ENCODE data around the gene TNS1. TPM values are rescaled to one million over a fixed set of nuclear protein-coding genes. Genes with fewer than 3 reads are reported as not detected.

The TNS1 gene
- polyA plus RNA-seq, 3 donors = 0.26 to 1.6 (median 1.5) TPM

GRCh38 chr2:217935235-217935879 lies 67.4 kb downstream of the TNS1 start:
- peak overlapping the region; percentile 81 for H3K9ac ChIP-seq (ENCODE audit: insufficient read depth, low read length, poor library complexity, severe bottlenecking)
- H3K79me2 ChIP-seq (ENCODE audit: insufficient read depth, low read length) = no peaks in the 10 kb centered on the region
- TF ChIP-seq CTCF (IDR thresholded peaks at IDR 0.05) = no peak
- H3K4me3 ChIP-seq (replicated peaks in 1 of 3; ENCODE audit: low read depth in 2 of 3, low read length in 3 of 3) = peak overlapping the region in 1 of 3 experiments; percentile 68
- 100% methylated on average over 1 of the region's 7 CpGs for WGBS (ENCODE audit: insufficient coverage)
- peak overlapping the region; percentile 79 to 99 for H3K27ac ChIP-seq (ENCODE audit: low read depth in 1 of 2, low read length in 2 of 2)
- no peaks in the 10 kb centered on the region for H3K27me3 ChIP-seq (ENCODE audit: control insufficient read depth in 2 of 2, insufficient read depth in 2 of 2, low read length in 2 of 2)
- no peaks in the 10 kb centered on the region for H4K20me1 ChIP-seq (ENCODE audit: insufficient read depth, low read length)
- peak overlapping the region; percentile 55 for H2AFZ ChIP-seq (ENCODE audit: insufficient read depth, low read depth, low read length, poor library complexity, severe bottlenecking)
- Mint-ChIP-seq H3K27ac (peak overlapping the region; percentile 95 to 99 (median 97)), H3K27me3 (ENCODE audit: low read depth in 3 of 3) (peaks cover 6 to 13% (median 10%) of the 10 kb centered on the region in 3 donors), H3K36me3 (peaks cover 4 to 21% of the 10 kb centered on the region in 2 donors), H3K4me1 (peaks cover 42% of the 10 kb centered on the region), H3K9me3 (peaks cover 0 to 2% (median 0%) of the 10 kb centered on the region in 7 donors), H3K4me3 (peak overlapping the region; percentile 80 to 91)
- DNase-seq = no peak
- H3K9me3 ChIP-seq (replicated peaks in 1 of 2; ENCODE audit: control insufficient read depth in 1 of 2, insufficient read depth in 1 of 2, low read length in 2 of 2) = no peaks in the 10 kb centered on the region
- peaks cover 27 to 34% of the 10 kb centered on the region in 2 donors for H3K4me1 ChIP-seq (ENCODE audit: control insufficient read depth in 1 of 2, insufficient read depth in 2 of 2, low read length in 2 of 2)
- intact Hi-C loops (cut with micrococcal nuclease) = loop anchor here in 1 of 2 donors (5.0 kb wide), 1 partner anchor 33 kb away; no protein-coding TSS in a partner anchor
- no peaks in the 10 kb centered on the region for H3K36me3 ChIP-seq (replicated peaks in 1 of 2; ENCODE audit: control insufficient read depth in 1 of 2, insufficient read depth in 2 of 2, low read length in 2 of 2)
- H3K4me2 ChIP-seq (replicated peaks; ENCODE audit: extremely low read depth, low read length, poor library complexity, severe bottlenecking) = peak overlapping the region; percentile 76

GRCh38 chr2:217934321-217935131 lies 68.3 kb downstream of the TNS1 start:
- Histone ChIP-seq H2AFZ (ENCODE audit: insufficient read depth, low read depth, low read length, poor library complexity, severe bottlenecking) (peak overlapping the region; percentile 55), H3K4me1 (ENCODE audit: control insufficient read depth in 1 of 2, insufficient read depth in 2 of 2, low read length in 2 of 2) (peaks cover 27 to 34% of the 10 kb centered on the region in 2 donors), H3K4me3 (replicated peaks in 1 of 3; ENCODE audit: low read depth in 2 of 3, low read length in 3 of 3) (peak overlapping the region in 2 of 3 experiments; percentile 16 to 68), H3K27me3 (ENCODE audit: control insufficient read depth in 2 of 2, insufficient read depth in 2 of 2, low read length in 2 of 2) (no peaks in the 10 kb centered on the region), H4K20me1 (ENCODE audit: insufficient read depth, low read length) (no peaks in the 10 kb centered on the region), H3K79me2 (ENCODE audit: insufficient read depth, low read length) (no peaks in the 10 kb centered on the region), H3K4me2 (replicated peaks; ENCODE audit: extremely low read depth, low read length, poor library complexity, severe bottlenecking) (peak overlapping the region; percentile 76), H3K36me3 (replicated peaks in 1 of 2; ENCODE audit: control insufficient read depth in 1 of 2, insufficient read depth in 2 of 2, low read length in 2 of 2) (no peaks in the 10 kb centered on the region), H3K27ac (ENCODE audit: low read depth in 1 of 2, low read length in 2 of 2) (peak overlapping the region; percentile 79 to 99), H3K9me3 (replicated peaks in 1 of 2; ENCODE audit: control insufficient read depth in 1 of 2, insufficient read depth in 1 of 2, low read length in 2 of 2) (no peaks in the 10 kb centered on the region), H3K9ac (ENCODE audit: insufficient read depth, low read length, poor library complexity, severe bottlenecking) (peak overlapping the region; percentile 81)
- intact Hi-C loops (cut with micrococcal nuclease) = loop anchor here (5.0 kb wide), 2 partner anchors 32 to 37 kb away; no protein-coding TSS in a partner anchor
- 17% methylated on average over 10 of the region's 13 CpGs for WGBS (ENCODE audit: insufficient coverage)
- Mint-ChIP-seq H3K9me3 (peaks cover 0 to 3% (median 0%) of the 10 kb centered on the region in 7 donors), H3K27ac (peak overlapping the region; percentile 95 to 99 (median 97)), H3K4me1 (peaks cover 49% of the 10 kb centered on the region), H3K27me3 (ENCODE audit: low read depth in 3 of 3) (peaks cover 6 to 14% (median 10%) of the 10 kb centered on the region in 3 donors), H3K4me3 (peak overlapping the region; percentile 80 to 91), H3K36me3 (peaks cover 4 to 21% of the 10 kb centered on the region in 2 donors)
- no peak for TF ChIP-seq CTCF (IDR thresholded peaks at IDR 0.05)
- DNase-seq = peak; percentile 94 to 97 (median 97)

Measured in CD14-positive monocyte (primary cell).